C4-2B (cell line): ENCODE data around the gene SLC8A3.

Experiments used
- H3K27ac ChIP-seq: fragments of 450-650 bp; 2 replicates; pipeline ENCODE4 v1.5.1; 2017
- CTCF ChIP-seq: fragments of 450-650 bp; conservative IDR thresholded peaks from 2 replicates; pipeline ENCODE4 v1.5.1; 2017; ENCODE audit warnings: mild to moderate bottlenecking
- ZFX ChIP-seq: fragments of 450-650 bp; IDR thresholded peaks from 2 replicates; pipeline ENCODE4 v1.6.1; 2017

Gene SLC8A3

GRCh38 chr14:70173569-70173968 is 15.2 kb downstream of the SLC8A3 start:
- no peak overlapping the region for H3K27ac ChIP-seq
- no peak for TF ChIP-seq ZFX
- TF ChIP-seq CTCF: no peak

- no peak overlapping the region for H3K27ac ChIP-seq
- no peak for TF ChIP-seq ZFX
- TF ChIP-seq CTCF: no peak
Measured at GRCh38 chr14:70171726-70172125, 17.0 kb downstream of the SLC8A3 start.

- no peak overlapping the region for H3K27ac ChIP-seq
- TF ChIP-seq CTCF: no peak
- no peak for TF ChIP-seq ZFX
Measured at GRCh38 chr14:70170976-70171375, 17.8 kb downstream of the SLC8A3 start.

- TF ChIP-seq CTCF (no peak), ZFX (no peak)
Measured at GRCh38 chr14:70168406-70168805, 20.3 kb downstream of the SLC8A3 start.

DNA sequence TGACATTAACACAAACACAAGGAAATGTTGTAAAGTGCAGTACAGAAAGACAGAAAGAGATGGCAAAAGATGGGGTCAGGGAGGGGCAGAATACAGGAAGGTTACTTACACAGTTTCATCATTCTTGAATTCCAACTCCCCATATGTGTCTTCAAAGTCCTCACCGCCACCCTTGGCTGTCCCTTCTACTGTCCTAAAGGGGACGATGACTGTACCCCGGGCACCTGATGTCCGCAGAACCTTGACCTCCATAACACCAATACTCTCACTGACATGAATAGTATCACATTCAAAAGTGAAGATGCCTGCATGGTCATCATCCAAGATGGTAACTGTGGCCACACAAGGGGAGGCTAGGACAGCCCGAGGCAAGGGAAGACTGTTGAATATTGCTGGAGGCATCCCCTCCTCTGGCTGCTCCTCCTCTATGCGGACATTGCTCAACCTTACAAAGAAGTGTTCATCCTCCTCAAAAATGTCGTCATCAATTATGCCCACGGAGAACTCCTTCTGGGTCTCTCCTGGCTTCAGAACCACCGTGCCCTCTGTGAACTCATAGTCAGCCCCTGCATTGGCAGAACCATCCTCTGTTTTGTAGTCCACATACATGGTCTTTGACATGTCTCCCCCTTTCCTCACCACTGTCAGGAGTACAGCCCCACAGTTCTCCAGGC is 22.1 kb downstream of the SLC8A3 start:
- H3K27ac ChIP-seq: no peak overlapping the region
- TF ChIP-seq ZFX (no peak), CTCF (no peak)

More at GRCh38 chr14:70168406-70168805, 20.3 kb downstream of the SLC8A3 start:
- no peak overlapping the region for H3K27ac ChIP-seq

DNA sequence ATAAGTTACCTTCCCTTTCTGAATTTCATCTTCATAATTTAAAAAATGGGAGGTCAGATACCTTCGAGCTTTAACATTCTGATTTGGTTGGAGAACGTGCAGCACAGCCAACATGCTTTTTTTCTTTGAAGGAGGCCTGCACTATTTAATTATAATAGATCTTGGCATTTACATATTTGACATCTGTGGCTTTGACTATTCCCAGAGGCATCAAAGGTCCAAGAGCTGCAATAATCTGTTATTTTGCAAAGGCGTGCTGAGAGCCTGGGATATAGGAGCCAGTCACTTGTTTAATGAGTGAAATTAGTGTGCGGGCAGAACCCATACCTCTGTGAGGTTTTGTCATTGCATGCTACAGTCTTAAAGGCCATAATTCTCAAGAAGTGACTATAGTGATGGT is 26.4 kb downstream of the SLC8A3 start:
- no peak for TF ChIP-seq CTCF
- TF ChIP-seq ZFX: no peak

DNA sequence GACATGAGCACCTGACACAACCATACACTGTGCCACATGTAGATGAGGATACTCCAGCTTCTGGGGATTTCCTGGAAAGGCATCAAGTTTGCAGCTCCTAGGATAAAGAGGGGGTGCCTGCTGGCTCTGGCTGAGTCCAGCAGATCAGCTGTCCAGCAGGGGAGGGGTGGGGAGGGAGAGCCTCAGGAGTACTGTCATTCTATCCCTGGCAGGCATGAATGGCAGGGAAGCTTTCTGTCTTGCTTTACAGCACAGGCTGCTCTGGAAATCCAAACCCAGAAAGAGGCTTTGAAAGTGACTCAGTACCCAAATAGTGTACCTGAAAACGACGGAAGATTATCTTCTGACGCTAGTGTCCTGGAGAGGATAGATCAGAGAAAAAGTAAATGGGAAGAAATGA is 32.2 kb downstream of the SLC8A3 start:
- TF ChIP-seq ZFX (no peak), CTCF (no peak)

More for the DNA sequence above, 26.4 kb downstream of the SLC8A3 start:
- no peak overlapping the region for H3K27ac ChIP-seq

More for the DNA sequence above, 32.2 kb downstream of the SLC8A3 start:
- H3K27ac ChIP-seq: no peak overlapping the region
